CD14-positive monocyte (primary cell): ENCODE results near the gene BMP7. TPM values are rescaled to one million over a fixed set of nuclear protein-coding genes. Genes with fewer than 3 reads are reported as not detected.
"Not testable (repeated sequence)": the region's sequence is repeated elsewhere in the genome, so short reads cannot be mapped to it uniquely, and the experiment has no call there.

Source experiments
- DNase-seq, 3 donors: peaks; one replicate each; pipeline ENCODE4 v3.0.0-alpha.2; 2011 to 2022
- H2AFZ ChIP-seq: 2 replicates; pipeline ENCODE4 v1.6.0; 2012; ENCODE audit warnings: mild to moderate bottlenecking, low read depth, low read length, inconsistent platforms; ENCODE audit not compliant: insufficient read depth, poor library complexity, severe bottlenecking
- H3K27ac ChIP-seq, 2 donors: 1 replicate in 1 of 2; 2 replicates in 1 of 2; pipeline ENCODE4 v1.5.1; 2012 to 2013; ENCODE audit warnings: low read length in 2 of 2, control low read depth in 1 of 2, inconsistent platforms in 1 of 2, low read depth in 1 of 2, mild to moderate bottlenecking in 1 of 2
- H3K27me3 ChIP-seq, 2 donors: one replicate each; pipeline versions ENCODE4 v1.6.0 to v1.6.1; 2011 to 2013; ENCODE audit warnings: low read length in 2 of 2; ENCODE audit not compliant: control insufficient read depth in 2 of 2, insufficient read depth in 2 of 2
- H3K36me3 ChIP-seq, 2 donors: replicated peaks in 1 of 2; 1 replicate in 1 of 2; 2 replicates in 1 of 2; pipeline versions ENCODE4 v1.5.1 to v1.6.1; 2012 to 2013; ENCODE audit warnings: low read length in 2 of 2, control low read depth in 1 of 2, inconsistent platforms in 1 of 2, mild to moderate bottlenecking in 1 of 2; ENCODE audit not compliant: insufficient read depth in 2 of 2, control insufficient read depth in 1 of 2
- H3K4me1 ChIP-seq, 2 donors: 1 replicate in 1 of 2; 2 replicates in 1 of 2; pipeline versions ENCODE4 v1.5.1 to v1.6.1; 2012 to 2013; ENCODE audit warnings: low read length in 2 of 2, control low read depth in 1 of 2, inconsistent platforms in 1 of 2, mild to moderate bottlenecking in 1 of 2, moderate library complexity in 1 of 2; ENCODE audit not compliant: insufficient read depth in 2 of 2, control insufficient read depth in 1 of 2
- H3K4me2 ChIP-seq: replicated peaks from 2 replicates; pipeline ENCODE3; 2012; ENCODE audit warnings: low read length, moderate library complexity, mild to moderate bottlenecking; ENCODE audit not compliant: poor library complexity, severe bottlenecking; ENCODE audit errors: extremely low read depth
- H3K4me3 ChIP-seq, 3 experiments: fragments of 200-600 bp in 1 of 3; sonication (generic) in 1 of 3; replicated peaks in 1 of 3; 1 replicate in 2 of 3; 2 replicates in 1 of 3; pipeline ENCODE4 v1.5.1; 2011 to 2013; ENCODE audit warnings: low read length in 3 of 3, mild to moderate bottlenecking in 3 of 3, control low read depth in 2 of 3, low read depth in 2 of 3, inconsistent platforms in 1 of 3, moderate library complexity in 1 of 3
- H3K79me2 ChIP-seq: 2 replicates; pipeline ENCODE4 v1.6.0; 2012; ENCODE audit warnings: mild to moderate bottlenecking, control low read depth, inconsistent platforms, low read length, moderate library complexity; ENCODE audit not compliant: insufficient read depth
- H3K9ac ChIP-seq: 2 replicates; pipeline ENCODE4 v1.6.0; 2017; ENCODE audit warnings: low read length, mild to moderate bottlenecking; ENCODE audit not compliant: insufficient read depth, poor library complexity, severe bottlenecking
- H3K9me3 ChIP-seq, 2 donors: replicated peaks in 1 of 2; 1 replicate in 1 of 2; 2 replicates in 1 of 2; pipeline versions ENCODE4 v1.5.1 to v1.6.1; 2012 to 2013; ENCODE audit warnings: low read length in 2 of 2, control low read depth in 1 of 2; ENCODE audit not compliant: control insufficient read depth in 1 of 2, insufficient read depth in 1 of 2
- H4K20me1 ChIP-seq: 2 replicates; pipeline ENCODE4 v1.6.0; 2012; ENCODE audit warnings: mild to moderate bottlenecking, low read length, control low read depth, moderate library complexity; ENCODE audit not compliant: insufficient read depth
- H3K27ac Mint-ChIP-seq, 7 donors: one replicate each; pipeline ENCODE4 v1.8.0; 2020; ENCODE audit warnings: mild to moderate bottlenecking in 7 of 7, mixed read lengths in 7 of 7, moderate library complexity in 6 of 7, inconsistent platforms in 2 of 7
- H3K27me3 Mint-ChIP-seq, 3 donors: one replicate each; pipeline ENCODE4 v1.8.0; 2021 to 2022; ENCODE audit warnings: low read depth in 3 of 3, mild to moderate bottlenecking in 3 of 3, mixed read lengths in 3 of 3, moderate library complexity in 3 of 3, inconsistent platforms in 1 of 3
- H3K36me3 Mint-ChIP-seq, 2 donors: one replicate each; pipeline ENCODE4 v1.8.0; 2020; ENCODE audit warnings: mixed read lengths in 2 of 2, inconsistent platforms in 1 of 2, mild to moderate bottlenecking in 1 of 2
- H3K4me1 Mint-ChIP-seq: one replicate; pipeline ENCODE4 v1.8.0; 2020; ENCODE audit warnings: mild to moderate bottlenecking, mixed read lengths
- H3K4me3 Mint-ChIP-seq, 2 donors: one replicate each; pipeline ENCODE4 v1.8.0; 2020; ENCODE audit warnings: mild to moderate bottlenecking in 2 of 2, mixed read lengths in 2 of 2, moderate library complexity in 1 of 2
- H3K9me3 Mint-ChIP-seq, 7 donors: one replicate each; pipeline ENCODE4 v1.8.0; 2020 to 2022; ENCODE audit warnings: mixed read lengths in 7 of 7, mild to moderate bottlenecking in 6 of 7, moderate library complexity in 6 of 7, inconsistent platforms in 2 of 7
- CTCF ChIP-seq: fragments of 200-600 bp; IDR thresholded peaks from one replicate; pipeline ENCODE4 v1.8.0; 2022; ENCODE audit warnings: antibody characterized with exemption, mild to moderate bottlenecking
- WGBS: methylation state at CpG from one replicate; pipeline ENCODE4 v1.1.5; 2013; ENCODE audit warnings: missing lambda C conversion rate; ENCODE audit not compliant: insufficient coverage; 5-methylcytosine and 5-hydroxymethylcytosine counted together
- intact Hi-C, 2 donors: fragments of 100-400 bp; cut with micrococcal nuclease; formaldehyde crosslinking; loops; one replicate each; pipeline versions ENCODE4 v1.15.0 to v1.15.1; 2023
- polyA plus RNA-seq, 3 donors: library from polyadenylated mRNA; depleted of rRNA in 1 of 3; unstranded in 2 of 3; stranded (reverse) in 1 of 3; fragments of 300-500 nt in 2 of 3; fragments of >200 nt in 1 of 3; fragmentation: Illumina TruSeq in 2 of 3; gene quantifications; 1 replicate in 2 of 3; 2 replicates in 1 of 3; pipeline ENCODE4 v1.2.3, GENCODE V29; 2012 to 2021

Gene BMP7
- polyA plus RNA-seq, 3 donors = not detected

- no peaks in the 10 kb centered on the region for H3K79me2 ChIP-seq
- H3K36me3 Mint-ChIP-seq = no peaks in the 10 kb centered on the region
- H3K4me2 ChIP-seq = no peak overlapping the region
- H3K9me3 Mint-ChIP-seq = peaks cover 0 to 8% (median 4%) of the 10 kb centered on the region in 7 donors
- no peak overlapping the region for H3K27ac ChIP-seq
- H3K4me1 ChIP-seq = no peaks in the 10 kb centered on the region
- peaks cover 4 to 8% (median 5%) of the 10 kb centered on the region in 3 donors for H3K27me3 Mint-ChIP-seq
- H3K4me3 ChIP-seq = no peak overlapping the region
- no peaks in the 10 kb centered on the region for H4K20me1 ChIP-seq
- no peaks in the 10 kb centered on the region for H3K27me3 ChIP-seq
- H3K4me1 Mint-ChIP-seq = no peaks in the 10 kb centered on the region
- no peak overlapping the region for H3K9ac ChIP-seq
- DNase-seq = no peak
- no peak for TF ChIP-seq CTCF
- H3K36me3 ChIP-seq = no peaks in the 10 kb centered on the region
- H3K4me3 Mint-ChIP-seq = no peak overlapping the region
- peak overlapping the region in 1 of 7 donors; percentile 31 for H3K27ac Mint-ChIP-seq
- intact Hi-C loops = no loop called here
- H2AFZ ChIP-seq = no peak overlapping the region
- H3K9me3 ChIP-seq = no peaks in the 10 kb centered on the region
- 94% methylated on average over 3 of the region's 6 CpGs for WGBS
Observed at GRCh38 chr20:57241363-57241991, 25.0 kb downstream of the BMP7 start.

GRCh38 chr20:57240581-57241362 is 25.7 kb downstream of the BMP7 start:
- no peaks in the 10 kb centered on the region for H4K20me1 ChIP-seq
- no peaks in the 10 kb centered on the region for H3K4me1 ChIP-seq
- H3K9me3 ChIP-seq = no peaks in the 10 kb centered on the region
- 85% methylated on average over 7 of the region's 8 CpGs for WGBS
- intact Hi-C loops = no loop called here
- no peak overlapping the region for H2AFZ ChIP-seq
- no peak for DNase-seq
- H3K4me1 Mint-ChIP-seq = no peaks in the 10 kb centered on the region
- H3K36me3 ChIP-seq = no peaks in the 10 kb centered on the region
- no peaks in the 10 kb centered on the region for H3K27me3 ChIP-seq
- H3K4me2 ChIP-seq = no peak overlapping the region
- H3K9me3 Mint-ChIP-seq = peaks cover 0 to 10% (median 4%) of the 10 kb centered on the region in 7 donors
- no peak overlapping the region for H3K27ac ChIP-seq
- H3K4me3 ChIP-seq = no peak overlapping the region
- H3K27ac Mint-ChIP-seq = peak overlapping the region in 1 of 7 donors; percentile 31
- no peaks in the 10 kb centered on the region for H3K36me3 Mint-ChIP-seq
- H3K9ac ChIP-seq = no peak overlapping the region
- H3K79me2 ChIP-seq = no peaks in the 10 kb centered on the region
- TF ChIP-seq CTCF = no peak
- H3K4me3 Mint-ChIP-seq = no peak overlapping the region
- peaks cover 6 to 14% (median 10%) of the 10 kb centered on the region in 3 donors for H3K27me3 Mint-ChIP-seq

GRCh38 chr20:57239725-57240124 is 26.7 kb downstream of the BMP7 start:
- H3K27ac ChIP-seq, H2AFZ ChIP-seq, H3K4me1 Mint-ChIP-seq, H3K4me2 ChIP-seq, H4K20me1 ChIP-seq, H3K79me2 ChIP-seq, H3K27me3 ChIP-seq, H3K9ac ChIP-seq, H3K27ac Mint-ChIP-seq, DNase-seq, H3K9me3 ChIP-seq, H3K4me3 Mint-ChIP-seq, H3K4me3 ChIP-seq, H3K4me1 ChIP-seq, H3K36me3 ChIP-seq, H3K36me3 Mint-ChIP-seq, intact Hi-C loops: not testable (repeated sequence)
- peaks cover 6 to 19% (median 7%) of the 10 kb centered on the region in 3 donors for H3K27me3 Mint-ChIP-seq
- WGBS = no CpG with 5 or more reads among the region's 1 CpG
- peaks cover 0 to 10% (median 4%) of the 10 kb centered on the region in 7 donors for H3K9me3 Mint-ChIP-seq
